ENCODE data around the gene NAT9.

NAT9 gene

GRCh38 chr17:74805591-74805991 lies 29.4 kb upstream of the NAT9 start:
- DNase-seq (ENCODE audit: low spot score), result no peak

GRCh38 chr17:74804683-74805082 lies 28.5 kb upstream of the NAT9 start:
- no peak for DNase-seq (ENCODE audit: low spot score)

GRCh38 chr17:74803971-74804370 lies 27.8 kb upstream of the NAT9 start:
- no peak for DNase-seq (ENCODE audit: low spot score)

GRCh38 chr17:74803388-74803930 lies 27.3 kb upstream of the NAT9 start:
- DNase-seq (ENCODE audit: low spot score), result no peak

GRCh38 chr17:74801896-74802295 lies 25.8 kb upstream of the NAT9 start:
- DNase-seq (ENCODE audit: low spot score), result no peak

GRCh38 chr17:74800531-74800930 lies 24.4 kb upstream of the NAT9 start:
- DNase-seq (ENCODE audit: low spot score), result no peak

- no peak for DNase-seq (ENCODE audit: low spot score)
Observed at GRCh38 chr17:74799097-74799496, 23.0 kb upstream of the NAT9 start.

GRCh38 chr17:74798239-74798707 lies 22.1 kb upstream of the NAT9 start:
- DNase-seq (ENCODE audit: low spot score), result no peak

GRCh38 chr17:74797824-74798223 lies 21.7 kb upstream of the NAT9 start:
- DNase-seq (ENCODE audit: low spot score), result no peak

GRCh38 chr17:74796866-74797265 lies 20.7 kb upstream of the NAT9 start:
- no peak for DNase-seq (ENCODE audit: low spot score)

- DNase-seq (ENCODE audit: low spot score), result no peak
Observed at GRCh38 chr17:74796211-74796610, 20.1 kb upstream of the NAT9 start.

- no peak for DNase-seq (ENCODE audit: low spot score)
Observed at GRCh38 chr17:74795327-74796020, 19.3 kb upstream of the NAT9 start.

GRCh38 chr17:74792586-74793105 lies 16.5 kb upstream of the NAT9 start:
- no peak for DNase-seq (ENCODE audit: low spot score)

- DNase-seq (ENCODE audit: low spot score), result no peak
Observed at GRCh38 chr17:74790161-74791058, 14.3 kb upstream of the NAT9 start.

GRCh38 chr17:74786431-74787055 lies 10.4 kb upstream of the NAT9 start:
- no peak for DNase-seq (ENCODE audit: low spot score)

GRCh38 chr17:74785981-74786360 lies 9.8 kb upstream of the NAT9 start:
- DNase-seq (ENCODE audit: low spot score), result no peak

- DNase-seq (ENCODE audit: low spot score), result no peak
Observed at GRCh38 chr17:74785096-74785980, 9.2 kb upstream of the NAT9 start.

- DNase-seq (ENCODE audit: low spot score), result no peak
Observed at GRCh38 chr17:74784125-74784810, 8.1 kb upstream of the NAT9 start.

GRCh38 chr17:74782571-74782970 lies 6.4 kb upstream of the NAT9 start:
- no peak for DNase-seq (ENCODE audit: low spot score)

- peak; percentile 58 for DNase-seq (ENCODE audit: low spot score)
Observed at GRCh38 chr17:74780443-74781238, 4.5 kb upstream of the NAT9 start.
